WI38 (cell line): ENCODE measurements around the gene NUMB.

Experiments
- H3K4me3 ChIP-seq: 2 replicates; pipeline ENCODE4 v1.5.1; 2011; ENCODE audit warnings: low read depth, mild to moderate bottlenecking, control low read depth, low read length
- TF ChIP-seq, protein P1 (sequence below): IDR thresholded peaks from 2 replicates; pipeline ENCODE4 v1.5.1; 2012; ENCODE audit warnings: low read depth, mild to moderate bottlenecking, control low read depth, low read length

Gene NUMB

DNA sequence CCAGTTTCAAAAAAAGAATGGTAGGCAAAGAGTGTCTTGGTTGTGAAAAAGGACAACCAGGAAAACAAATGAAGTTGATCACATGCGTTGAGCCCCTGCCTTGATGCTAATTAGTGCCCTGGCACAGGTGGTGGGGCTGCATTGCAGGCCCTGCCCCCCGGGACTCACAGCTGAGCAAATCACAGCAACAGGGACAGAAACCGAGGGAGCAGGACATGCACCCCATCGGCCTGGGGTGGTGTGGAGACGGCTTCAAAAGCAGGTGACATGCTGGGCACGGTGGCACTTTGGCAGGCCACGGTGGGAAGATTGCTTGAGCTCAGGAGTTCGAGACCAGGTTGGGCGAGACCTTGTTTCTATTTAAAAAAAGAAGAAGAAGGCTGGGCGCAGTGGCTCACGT lies 222.2 kb downstream of the NUMB start:
- TF ChIP-seq, protein P1, sequence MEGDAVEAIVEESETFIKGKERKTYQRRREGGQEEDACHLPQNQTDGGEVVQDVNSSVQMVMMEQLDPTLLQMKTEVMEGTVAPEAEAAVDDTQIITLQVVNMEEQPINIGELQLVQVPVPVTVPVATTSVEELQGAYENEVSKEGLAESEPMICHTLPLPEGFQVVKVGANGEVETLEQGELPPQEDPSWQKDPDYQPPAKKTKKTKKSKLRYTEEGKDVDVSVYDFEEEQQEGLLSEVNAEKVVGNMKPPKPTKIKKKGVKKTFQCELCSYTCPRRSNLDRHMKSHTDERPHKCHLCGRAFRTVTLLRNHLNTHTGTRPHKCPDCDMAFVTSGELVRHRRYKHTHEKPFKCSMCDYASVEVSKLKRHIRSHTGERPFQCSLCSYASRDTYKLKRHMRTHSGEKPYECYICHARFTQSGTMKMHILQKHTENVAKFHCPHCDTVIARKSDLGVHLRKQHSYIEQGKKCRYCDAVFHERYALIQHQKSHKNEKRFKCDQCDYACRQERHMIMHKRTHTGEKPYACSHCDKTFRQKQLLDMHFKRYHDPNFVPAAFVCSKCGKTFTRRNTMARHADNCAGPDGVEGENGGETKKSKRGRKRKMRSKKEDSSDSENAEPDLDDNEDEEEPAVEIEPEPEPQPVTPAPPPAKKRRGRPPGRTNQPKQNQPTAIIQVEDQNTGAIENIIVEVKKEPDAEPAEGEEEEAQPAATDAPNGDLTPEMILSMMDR = no peak

DNA sequence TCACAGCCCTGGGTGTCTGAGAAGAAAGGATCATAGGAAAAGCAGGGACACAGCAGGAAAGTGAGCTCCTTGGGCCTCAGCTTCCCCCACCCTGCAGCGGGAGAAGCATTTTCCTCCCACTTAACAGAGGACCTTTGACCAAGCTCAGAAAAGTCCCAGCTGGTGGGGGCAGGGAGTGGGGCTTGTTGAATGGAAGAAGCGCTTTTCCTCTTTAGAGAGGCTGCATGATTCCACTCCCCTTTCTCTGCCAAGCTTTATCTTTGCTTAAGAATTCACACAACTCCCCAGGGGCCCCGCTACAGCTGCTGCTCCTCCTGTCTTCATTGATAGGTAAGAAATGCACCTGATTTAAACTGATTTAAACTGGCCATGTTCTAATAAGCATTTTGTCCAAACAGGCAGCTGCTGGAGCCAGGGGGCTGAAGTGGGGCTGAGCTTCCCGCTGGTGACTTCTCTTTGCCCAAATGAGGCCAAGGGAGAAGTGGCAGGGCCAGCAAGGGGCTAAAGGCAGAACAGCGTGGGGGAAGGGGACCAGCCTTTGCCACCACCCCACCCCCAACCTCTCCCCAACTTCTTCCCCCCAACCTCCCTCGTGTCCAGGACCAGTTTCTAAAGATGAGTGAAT lies 222.7 kb downstream of the NUMB start:
- TF ChIP-seq, protein P1 = no peak
- no peak overlapping the region for H3K4me3 ChIP-seq

More for the DNA sequence above, 222.2 kb downstream of the NUMB start:
- no peak overlapping the region for H3K4me3 ChIP-seq

DNA sequence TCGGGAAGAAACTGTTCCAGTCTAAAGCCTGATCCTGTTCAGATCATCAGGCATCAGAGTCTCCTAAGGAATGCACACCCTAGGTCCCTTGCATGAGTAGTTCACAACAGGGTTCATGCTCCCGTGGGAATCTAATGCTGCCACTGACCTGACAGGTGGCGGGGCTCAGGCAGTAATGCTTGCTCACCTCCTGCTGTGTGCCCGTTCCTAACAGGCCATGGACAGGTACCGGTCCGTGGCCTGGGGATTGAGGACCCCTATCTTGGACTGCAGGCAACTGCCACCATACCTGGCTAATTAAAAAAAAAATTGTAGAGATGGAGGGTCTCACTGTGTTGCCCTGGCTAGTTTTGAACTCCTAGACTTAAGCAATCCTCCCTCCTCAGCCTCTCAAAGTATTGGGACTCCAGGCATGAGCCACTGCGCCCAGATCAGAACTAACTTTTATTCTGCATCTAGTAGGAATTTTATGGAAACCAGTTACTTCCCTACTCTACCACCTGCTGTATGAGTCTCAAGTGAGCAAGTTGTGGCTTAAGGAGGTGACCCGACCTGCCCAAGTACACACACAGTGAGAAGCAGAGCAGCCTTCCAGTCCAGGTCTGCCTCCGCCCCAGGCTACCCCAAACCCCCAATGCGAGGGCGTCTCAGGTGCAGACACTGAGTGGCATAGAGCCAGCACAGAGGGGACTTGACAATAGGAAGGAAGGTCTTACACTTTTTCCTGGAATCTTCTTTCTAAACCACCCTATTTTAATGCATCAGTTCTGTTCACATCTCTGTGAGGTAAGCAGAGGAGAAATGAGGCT lies 223.6 kb downstream of the NUMB start:
- no peak overlapping the region for H3K4me3 ChIP-seq
- TF ChIP-seq, protein P1 = no peak

DNA sequence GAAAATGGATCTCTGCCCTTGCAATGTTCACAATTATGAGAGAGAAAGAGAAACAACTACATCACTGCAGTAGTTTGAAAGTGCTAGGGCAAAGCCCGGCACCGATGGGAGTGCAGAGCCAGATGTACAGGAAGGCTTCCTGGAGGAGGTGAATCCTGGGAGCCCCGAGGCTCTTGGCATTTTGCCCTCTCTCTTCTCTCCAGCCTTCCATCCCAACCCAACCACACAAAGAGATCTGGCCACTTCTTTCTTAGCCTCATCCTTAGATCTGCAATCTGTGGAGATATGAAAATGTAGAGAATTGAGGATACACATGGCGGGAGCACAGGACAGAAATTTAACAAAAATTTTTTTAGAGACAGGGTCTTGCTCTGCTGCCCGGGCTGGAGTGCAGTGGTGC lies 224.3 kb downstream of the NUMB start:
- H3K4me3 ChIP-seq = no peak overlapping the region
- TF ChIP-seq, protein P1 = no peak

DNA sequence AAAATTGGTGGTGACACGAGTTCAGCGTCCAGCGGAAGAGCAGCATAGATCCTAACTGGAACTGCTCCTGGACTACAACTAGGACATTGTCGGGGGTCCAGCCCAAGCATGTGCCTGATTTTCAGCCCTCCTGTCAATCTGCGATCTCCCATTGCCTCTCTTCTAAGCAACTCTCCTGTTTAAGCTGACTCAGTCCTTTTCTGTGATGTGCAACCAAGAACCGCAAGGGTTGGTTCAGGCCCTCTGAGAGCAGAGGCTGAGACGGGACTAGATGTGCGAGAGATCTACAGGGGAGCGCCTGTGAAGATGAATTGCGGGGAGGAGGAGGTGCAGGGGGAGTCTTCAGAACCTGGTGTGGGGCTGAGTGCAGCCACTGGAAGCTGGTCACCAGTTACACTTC lies 224.8 kb downstream of the NUMB start:
- H3K4me3 ChIP-seq = no peak overlapping the region
- TF ChIP-seq, protein P1 = no peak

DNA sequence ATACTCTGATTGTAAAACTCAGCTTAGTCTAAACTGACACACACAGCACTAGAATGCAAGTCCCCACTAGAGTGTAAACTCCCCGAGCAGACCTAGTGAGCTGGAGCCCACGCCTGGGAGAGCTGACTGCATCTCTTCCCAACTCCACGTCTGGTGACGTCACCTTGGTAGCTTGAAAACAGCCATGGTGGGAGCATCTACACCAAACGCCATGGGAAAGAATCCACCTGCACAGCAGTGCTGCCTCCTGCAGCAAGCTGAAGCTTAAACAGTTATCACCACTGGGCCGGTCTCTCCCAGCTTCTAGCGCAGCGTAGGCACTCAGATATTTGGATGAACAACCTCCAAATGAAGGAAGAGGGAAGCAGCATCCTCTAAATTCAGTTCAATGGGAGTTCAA lies 225.4 kb downstream of the NUMB start:
- H3K4me3 ChIP-seq = no peak overlapping the region
- TF ChIP-seq, protein P1 = no peak

DNA sequence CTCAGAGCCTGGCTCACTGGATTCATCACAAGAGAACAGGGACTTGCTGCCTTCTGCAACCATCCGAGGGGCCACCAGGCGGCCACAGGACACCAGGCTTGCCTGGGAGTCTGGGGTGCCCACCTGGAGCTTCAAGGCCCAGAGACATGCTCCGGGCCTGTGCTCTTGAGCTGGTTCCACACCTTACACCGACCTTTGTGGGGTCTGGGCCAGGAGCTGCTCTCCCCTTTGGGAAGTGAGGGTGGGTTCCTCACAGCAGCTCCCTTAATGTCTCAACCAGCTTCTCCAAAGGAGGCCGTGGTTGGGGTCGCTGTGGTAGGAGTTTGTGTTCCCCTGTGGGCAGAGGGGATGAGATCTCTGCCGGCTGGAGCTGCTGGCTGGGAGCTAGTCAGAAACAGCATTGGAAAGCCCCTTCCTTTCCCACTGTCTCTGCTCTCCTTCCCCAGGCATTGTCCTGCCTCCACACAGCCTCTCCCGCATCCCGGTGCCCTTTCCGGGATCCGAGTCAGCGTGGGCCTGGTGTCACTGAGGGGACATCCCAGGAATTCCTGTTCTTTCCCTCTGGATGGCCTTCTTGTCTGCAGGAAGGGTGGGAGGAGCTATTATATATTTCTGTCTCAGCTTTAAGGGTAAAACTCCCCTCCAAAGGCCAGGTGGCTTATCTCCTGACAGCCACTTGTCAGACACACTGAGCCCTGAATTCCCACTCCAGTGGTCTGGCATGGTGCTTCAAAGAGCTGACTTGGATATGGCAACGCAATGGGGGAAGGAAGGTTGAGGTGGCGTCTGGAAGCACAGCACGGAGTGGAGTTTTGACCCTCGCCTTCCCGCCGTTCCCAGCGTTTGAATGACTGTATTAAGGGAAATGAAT lies 226.1 kb downstream of the NUMB start:
- H3K4me3 ChIP-seq = no peak overlapping the region
- TF ChIP-seq, protein P1 = 0 out of 2 replicates have a peak, but pooled peaks have one; percentile 24
